Prostate gland (tissue), 2 donors: Measurements from ENCODE around the gene HAPLN3.

Experiments
- CTCF ChIP-seq, 4 experiments: fragments of 200-600 bp in 2 of 4; fragments of 450-650 bp in 2 of 4; sonication (generic) in 2 of 4; IDR thresholded peaks; 1 replicate in 3 of 4; 2 replicates in 1 of 4; pipeline ENCODE4 v1.5.1; 2016 to 2019; ENCODE audit warnings: antibody characterized with exemption in 4 of 4, mild to moderate bottlenecking in 2 of 4, moderate library complexity in 2 of 4
- POLR2A ChIP-seq: fragments of 450-650 bp; IDR thresholded peaks from one replicate; pipeline ENCODE4 v1.6.1; 2016; ENCODE audit warnings: antibody characterized with exemption, mild to moderate bottlenecking

DNA sequence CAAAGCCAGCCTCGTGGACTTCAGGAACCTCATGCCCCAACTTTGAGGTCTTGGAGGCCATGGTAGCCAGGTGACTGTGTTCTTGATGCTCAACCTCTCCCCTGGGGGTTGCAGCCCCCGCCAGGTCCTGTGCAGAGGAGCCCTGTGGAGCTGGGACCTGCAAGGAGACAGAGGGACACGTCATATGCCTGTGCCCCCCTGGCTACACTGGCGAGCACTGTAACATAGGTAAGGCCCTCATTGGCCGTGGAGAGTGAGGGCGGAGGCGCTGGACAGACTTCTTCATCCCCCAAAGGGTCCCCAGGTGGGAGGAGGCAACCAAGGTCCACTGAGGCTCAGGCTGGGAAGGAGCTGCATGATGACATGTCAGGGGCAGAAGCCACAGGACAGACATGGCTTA is 35.1 kb downstream of the HAPLN3 start:
- TF ChIP-seq CTCF (IDR thresholded peaks at IDR 0.05) (no peak), POLR2A (no peak)
